ENCODE data around the gene DHDH.
"Not testable (repeated sequence)": the region's sequence is repeated elsewhere in the genome, so short reads cannot be mapped to it uniquely, and the experiment has no call there.

DHDH gene

DNA sequence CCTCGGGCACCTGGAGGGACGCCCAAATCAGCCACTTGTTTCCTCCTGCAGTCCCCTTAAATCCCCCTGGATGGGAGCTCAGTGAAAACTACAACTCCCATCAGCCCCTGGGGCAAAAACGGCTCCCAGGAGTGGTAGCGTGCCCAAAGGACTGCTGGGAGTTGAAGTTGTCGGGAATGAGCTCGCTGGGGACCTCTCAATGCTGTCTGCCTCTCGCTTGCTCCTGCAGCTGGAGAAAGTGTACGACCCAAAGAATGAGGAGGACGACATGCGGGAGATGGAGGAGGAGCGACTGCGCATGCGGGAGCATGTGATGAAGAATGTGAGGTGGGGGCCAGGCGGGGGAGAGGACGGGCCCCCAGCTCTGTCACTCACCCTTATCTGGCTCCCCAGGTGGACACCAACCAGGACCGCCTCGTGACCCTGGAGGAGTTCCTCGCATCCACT, 14.7 kb upstream of the DHDH start:
- DNase-seq: no peak

DNA sequence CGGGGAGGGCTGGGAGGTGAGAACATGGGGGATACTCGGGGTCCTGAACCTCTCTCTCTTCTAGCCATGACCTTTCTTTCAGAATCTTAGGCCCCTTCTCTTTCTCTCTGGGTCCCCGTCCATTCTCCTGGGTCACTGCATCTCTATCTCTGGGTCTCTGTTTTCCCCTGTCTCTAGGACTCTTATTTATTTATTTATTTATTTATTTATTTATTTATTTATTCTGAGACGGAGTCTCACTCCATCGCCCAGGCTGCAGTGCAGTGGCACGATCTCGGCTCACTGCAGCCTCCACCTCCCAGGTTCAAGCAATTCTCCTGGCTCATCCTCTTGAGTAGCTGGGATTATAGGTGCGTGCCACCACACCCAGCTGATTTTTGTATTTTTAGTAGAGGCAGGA, 14.2 kb upstream of the DHDH start:
- not testable (repeated sequence) for DNase-seq

DNA sequence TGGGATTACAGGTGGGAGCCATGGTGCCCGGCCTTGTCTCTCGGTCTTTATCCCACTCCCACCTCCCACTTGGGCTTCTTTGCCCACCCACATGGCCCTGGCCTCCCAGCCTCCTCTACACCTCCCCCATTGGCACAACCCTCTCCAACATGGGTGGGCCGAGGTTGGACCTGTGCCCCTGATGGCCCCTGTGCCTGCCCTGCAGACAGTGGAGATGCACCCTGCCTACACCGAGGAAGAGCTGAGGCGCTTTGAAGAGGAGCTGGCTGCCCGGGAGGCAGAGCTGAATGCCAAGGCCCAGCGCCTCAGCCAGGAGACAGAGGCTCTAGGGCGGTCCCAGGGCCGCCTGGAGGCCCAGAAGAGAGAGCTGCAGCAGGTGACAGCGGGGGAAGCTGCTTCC, 12.6 kb upstream of the DHDH start:
- no peak for DNase-seq

DNA sequence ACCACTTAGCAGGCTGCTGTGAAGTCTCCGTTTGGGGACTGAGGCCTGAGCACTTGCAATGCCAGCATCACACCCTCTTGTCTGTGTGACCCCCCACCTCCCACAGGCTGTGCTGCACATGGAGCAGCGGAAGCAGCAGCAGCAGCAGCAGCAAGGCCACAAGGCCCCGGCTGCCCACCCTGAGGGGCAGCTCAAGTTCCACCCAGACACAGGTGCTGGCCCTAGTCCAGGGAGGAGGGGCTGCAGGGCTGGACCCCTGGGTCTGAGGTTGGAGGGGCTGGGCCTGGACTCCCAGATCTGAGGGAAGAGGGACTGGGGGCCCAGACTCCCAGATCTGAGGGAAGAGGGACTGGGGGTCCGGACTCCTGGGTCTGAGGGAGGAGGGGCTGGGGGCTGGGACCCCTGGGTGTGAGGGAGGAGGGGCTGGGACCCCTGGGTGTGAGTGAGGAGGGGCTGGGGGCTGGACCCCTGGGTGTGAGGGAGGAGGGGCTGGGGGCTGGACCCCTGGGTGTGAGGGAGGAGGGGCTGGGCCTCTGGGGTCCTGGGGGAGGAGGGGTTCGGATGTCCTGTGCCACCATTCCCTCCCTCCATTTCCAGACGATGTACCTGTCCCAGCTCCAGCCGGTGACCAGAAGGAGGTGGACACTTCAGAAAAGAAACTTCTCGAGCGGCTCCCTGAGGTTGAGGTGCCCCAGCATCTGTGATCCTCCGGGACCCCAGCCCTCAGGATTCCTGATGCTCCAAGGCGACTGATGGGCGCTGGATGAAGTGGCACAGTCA, 11.6 kb upstream of the DHDH start:
- no peak for DNase-seq

DNA sequence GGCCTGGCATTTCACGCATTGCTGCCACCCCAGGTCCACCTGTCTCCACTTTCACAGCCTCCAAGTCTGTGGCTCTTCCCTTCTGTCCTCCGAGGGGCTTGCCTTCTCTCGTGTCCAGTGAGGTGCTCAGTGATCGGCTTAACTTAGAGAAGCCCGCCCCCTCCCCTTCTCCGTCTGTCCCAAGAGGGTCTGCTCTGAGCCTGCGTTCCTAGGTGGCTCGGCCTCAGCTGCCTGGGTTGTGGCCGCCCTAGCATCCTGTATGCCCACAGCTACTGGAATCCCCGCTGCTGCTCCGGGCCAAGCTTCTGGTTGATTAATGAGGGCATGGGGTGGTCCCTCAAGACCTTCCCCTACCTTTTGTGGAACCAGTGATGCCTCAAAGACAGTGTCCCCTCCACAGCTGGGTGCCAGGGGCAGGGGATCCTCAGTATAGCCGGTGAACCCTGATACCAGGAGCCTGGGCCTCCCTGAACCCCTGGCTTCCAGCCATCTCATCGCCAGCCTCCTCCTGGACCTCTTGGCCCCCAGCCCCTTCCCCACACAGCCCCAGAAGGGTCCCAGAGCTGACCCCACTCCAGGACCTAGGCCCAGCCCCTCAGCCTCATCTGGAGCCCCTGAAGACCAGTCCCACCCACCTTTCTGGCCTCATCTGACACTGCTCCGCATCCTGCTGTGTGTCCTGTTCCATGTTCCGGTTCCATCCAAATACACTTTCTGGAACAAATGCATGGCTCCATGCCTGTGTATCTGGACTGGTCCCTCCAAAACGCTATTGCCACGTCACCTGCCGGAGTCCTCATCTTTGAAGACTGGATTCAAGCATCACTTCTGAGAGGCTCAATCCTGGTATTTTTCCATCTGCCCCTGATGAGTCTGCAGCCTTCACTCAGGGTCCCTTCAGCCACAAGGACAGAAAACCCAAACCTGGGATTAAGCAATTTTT, 10.7 kb upstream of the DHDH start:
- no peak for DNase-seq

DNA sequence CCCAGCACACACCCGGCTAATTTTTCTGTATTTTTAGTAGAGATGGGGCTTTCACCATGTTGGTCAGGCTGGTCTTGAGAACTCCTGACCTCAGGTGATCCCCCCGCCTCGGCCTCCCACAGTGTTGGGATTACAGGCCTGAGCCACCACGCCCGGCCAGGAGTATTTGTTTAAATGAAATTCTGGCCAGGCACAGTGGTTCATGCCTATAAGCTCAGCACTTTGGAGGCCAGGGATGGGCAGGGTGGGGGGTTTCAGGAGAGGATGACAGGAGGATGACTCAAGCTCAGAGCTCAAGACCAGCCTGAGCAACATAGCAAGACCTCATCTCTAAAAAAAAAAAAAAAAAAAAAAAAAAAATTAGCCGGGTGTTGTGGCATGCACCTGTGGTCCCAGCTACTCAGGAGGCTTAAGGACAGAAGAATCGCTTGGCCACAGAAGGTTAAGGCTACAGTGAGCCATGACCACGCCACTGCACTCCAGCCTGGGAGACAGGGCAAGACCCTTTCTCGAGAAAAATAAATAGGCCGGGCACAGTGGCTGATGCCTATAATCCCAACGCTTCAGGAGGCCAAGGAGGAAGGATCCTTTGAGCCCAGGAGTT, 8.2 kb upstream of the DHDH start:
- DNase-seq: no peak

DNA sequence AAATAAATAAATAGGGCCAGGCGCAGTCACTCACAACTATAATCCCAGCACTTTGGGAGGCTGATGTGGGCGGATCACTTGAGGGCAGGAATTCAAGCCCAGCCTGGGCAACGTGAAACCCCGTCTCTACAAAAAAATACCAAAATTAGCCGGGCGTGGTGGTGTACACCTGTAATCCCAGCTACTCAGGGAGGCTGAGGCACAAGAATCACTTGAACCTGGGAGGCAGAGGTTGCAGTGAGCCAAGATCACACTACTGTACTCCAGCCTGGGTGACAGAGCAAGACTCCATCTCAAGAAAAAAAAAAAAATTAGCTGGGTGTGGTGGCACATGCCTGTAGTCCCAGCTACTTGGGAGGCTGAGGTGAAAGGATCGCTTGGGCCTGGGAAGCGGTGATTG, 7.6 kb upstream of the DHDH start:
- DNase-seq: not testable (repeated sequence)

DNA sequence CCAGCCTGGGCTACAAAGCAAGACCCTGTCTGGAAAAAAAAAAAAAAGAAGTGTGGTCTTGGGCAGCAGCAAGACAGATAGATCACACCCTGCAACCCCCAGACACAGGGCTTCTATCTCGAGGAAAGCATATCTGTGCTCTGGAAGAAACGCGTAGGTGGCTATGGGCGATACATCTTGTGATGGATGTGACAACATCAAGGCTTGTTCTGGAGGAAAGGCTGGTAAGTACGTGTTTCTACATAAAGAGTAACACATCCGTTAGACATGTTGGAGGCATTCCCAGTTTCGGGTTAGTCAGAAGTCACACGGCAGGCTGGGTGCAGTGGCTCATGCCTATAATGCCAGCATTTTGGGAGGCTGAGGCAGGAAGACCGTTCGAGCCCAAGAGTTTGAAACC, 6.6 kb upstream of the DHDH start:
- no peak for DNase-seq

DNA sequence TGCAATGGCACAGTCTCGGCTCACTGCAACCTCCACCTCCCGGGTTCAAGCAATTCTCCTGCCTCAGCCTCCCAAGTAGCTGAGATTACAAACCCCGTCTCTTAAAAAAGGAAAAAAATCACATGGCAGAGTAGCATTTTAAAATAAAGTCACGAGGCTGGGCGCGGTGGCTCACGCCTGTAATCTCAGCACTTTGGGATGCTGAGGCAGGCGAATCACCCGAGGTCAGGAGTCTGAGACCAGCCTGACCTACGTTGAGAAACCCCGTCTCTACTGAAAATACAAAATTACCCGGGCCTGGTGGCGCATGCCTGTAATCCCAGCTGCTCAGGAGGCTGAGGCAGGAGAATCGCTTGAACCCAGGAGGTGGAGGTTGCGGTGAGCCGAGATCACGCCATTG, 5.8 kb upstream of the DHDH start:
- DNase-seq: not testable (repeated sequence)

DNA sequence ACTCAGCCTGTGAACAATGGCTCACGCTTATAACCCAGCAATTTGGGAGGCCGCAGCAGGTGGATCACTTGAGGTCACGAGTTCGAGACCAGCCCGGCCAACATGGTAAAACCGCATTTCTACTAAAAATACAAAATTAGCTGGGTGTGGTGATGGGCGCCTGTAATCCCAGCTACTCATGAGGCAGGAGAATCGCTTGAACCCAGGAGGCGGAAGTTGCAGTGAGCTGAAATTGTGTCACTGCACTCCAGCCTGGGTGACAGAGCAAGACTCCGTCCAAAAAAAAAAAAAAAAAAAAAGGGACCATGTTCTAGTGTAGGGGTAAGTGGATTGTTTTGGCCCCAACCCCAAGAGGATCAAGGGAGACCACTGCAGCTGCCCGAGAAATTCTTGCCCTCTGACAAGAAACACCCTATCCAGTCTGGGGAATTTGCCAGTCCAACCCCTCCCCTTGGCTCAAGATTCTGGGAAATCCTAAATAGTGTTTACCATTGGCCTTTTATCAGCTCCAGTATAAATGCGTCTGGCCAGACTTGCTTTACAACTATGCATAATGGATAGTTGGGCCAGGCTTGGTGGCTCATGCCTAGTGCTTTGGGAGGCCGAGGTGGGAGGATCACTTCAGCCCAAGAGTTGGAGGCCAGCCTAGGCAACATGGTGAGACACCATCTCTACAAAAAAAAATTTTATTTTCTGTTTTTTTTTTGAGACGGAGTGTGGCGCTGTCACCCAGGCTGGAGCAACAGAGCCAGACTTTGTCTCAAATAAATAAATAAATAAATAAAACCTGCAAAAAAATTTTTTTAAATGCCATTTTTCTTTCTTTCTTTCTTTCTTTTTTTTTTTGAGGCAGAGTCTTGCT, 5.1 kb upstream of the DHDH start:
- DNase-seq: no peak

DNA sequence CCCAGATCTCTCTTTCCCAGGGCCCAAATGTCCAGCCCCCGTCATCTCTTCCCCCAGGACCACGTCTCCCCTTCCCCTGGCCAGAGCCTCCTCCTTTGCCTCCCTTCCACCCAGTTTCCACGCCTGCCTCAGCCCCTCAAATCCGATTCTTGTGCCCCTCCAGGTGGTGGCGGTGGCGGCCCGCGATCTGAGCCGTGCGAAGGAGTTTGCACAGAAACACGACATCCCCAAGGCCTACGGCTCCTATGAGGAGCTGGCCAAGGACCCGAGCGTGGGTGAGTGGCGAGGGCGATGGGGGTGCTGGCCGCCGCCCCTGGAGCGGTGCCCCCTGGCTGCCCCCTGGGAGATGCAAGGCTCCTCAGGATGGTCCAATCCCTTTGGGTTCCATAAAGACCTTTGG, 1.3 kb downstream of the DHDH start:
- DNase-seq: no peak

DNA sequence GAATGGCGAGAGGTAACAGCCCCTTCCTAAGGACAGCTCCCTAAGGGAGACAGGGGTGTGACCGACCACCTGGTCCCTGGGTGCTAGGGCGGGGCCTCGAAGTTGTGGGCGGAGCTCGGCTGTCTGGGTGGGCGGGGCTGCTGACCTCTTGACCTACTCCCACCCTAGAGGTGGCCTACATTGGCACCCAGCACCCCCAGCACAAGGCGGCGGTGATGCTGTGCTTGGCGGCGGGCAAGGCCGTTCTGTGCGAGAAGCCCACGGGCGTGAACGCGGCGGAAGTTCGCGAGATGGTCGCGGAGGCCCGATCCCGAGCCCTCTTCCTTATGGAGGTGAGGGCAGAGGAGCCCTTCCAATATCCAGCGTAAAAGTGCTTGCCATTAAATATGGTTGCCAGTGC, 2.4 kb downstream of the DHDH start:
- no peak for DNase-seq

DNA sequence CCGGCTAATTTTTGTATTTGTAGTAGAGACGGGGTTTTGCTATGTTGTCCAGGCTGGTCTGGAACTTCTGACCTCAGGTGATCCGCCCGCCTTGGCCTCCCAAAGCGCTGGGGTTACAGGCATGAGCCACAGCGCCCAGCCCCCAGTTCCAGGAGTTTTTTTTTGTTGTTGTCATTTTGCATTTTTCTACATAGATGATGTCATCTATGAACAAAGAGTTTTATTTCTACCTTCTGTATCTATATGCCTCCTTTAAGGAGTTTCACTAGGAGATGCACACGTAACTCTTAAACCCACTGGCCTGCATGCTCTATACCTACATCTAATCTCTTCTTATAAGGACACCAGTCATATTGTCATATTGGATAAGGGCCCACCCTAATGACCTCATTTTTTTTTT, 4.8 kb downstream of the DHDH start:
- DNase-seq: no peak

DNA sequence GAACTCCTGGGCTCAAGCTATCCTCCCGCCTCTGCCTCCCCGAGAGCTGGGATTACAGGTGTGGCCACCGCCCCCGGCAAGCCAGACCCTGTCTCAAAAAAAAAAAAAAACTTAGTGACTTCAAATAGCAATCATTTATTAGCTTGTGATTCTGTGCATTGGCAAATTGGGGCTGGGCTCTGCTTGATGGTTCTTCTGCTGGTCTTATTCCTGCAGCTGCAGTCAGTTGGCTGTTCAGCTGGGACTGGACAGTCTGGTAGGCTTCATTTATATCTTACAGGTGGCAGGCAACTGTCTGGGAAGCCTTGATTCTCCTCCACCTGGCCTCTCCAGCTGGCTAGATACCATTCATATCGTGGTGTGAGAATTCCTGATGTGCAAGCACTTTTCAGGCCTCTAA, 7.4 kb downstream of the DHDH start:
- no peak for DNase-seq

DNA sequence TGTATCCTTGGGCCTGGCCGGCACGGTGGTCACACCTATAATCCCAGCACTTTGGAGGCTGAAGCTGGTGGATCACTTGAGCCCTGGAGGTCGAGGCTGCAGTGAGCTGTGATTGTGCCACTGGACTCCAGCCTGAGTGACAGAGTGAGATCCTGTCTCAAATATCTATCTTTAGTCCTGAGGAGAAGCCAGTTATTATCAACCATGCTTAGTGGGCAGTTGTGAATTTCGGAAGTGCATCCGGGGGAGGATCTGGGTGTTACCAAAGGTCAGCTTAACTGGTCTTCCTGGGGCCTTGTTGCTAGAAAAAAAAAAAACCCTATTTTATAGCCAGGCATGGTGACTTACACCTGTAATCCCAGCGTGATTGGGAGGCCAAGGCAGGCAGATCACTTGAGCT, 9.6 kb downstream of the DHDH start:
- no peak for DNase-seq

DNA sequence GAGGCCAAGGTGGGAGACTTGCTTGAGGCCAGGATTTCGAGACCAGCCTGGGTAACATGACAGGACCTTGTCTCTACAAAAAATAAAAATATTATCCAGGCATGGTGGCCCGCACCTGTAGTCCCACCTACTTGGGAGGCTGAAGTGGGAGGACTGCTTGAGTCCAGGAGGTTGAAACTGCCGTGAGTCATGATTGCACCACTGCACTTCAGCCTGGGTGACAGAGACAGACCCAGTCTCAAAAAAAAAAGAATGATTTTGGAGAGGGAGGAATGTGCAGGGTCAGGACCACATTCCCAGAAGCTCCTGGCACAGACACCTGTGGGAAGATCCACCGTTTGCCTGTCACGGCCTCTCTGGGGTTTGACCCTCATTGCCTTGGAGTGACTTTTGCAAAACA, 11.9 kb downstream of the DHDH start:
- DNase-seq: no peak

DNA sequence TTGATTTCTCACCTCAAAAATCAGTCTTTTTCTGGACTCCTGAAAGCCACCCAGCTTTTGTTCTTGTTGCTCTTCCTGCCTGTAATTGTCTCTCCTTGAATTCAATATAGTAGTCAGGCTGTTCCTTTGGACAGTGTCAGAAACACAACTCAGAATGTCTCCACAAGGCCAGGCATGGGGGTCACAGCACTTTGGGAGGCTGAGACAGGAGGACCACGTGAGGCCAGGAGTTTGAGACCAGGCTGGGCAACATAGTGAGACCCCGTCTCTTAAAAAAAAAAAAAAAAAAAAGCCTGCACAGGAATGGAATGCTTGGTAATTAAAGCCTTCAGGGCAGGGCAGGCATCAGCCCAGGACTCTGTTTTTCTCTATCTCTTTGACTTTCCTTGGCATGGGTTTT, 12.3 kb downstream of the DHDH start:
- DNase-seq: no peak

DNA sequence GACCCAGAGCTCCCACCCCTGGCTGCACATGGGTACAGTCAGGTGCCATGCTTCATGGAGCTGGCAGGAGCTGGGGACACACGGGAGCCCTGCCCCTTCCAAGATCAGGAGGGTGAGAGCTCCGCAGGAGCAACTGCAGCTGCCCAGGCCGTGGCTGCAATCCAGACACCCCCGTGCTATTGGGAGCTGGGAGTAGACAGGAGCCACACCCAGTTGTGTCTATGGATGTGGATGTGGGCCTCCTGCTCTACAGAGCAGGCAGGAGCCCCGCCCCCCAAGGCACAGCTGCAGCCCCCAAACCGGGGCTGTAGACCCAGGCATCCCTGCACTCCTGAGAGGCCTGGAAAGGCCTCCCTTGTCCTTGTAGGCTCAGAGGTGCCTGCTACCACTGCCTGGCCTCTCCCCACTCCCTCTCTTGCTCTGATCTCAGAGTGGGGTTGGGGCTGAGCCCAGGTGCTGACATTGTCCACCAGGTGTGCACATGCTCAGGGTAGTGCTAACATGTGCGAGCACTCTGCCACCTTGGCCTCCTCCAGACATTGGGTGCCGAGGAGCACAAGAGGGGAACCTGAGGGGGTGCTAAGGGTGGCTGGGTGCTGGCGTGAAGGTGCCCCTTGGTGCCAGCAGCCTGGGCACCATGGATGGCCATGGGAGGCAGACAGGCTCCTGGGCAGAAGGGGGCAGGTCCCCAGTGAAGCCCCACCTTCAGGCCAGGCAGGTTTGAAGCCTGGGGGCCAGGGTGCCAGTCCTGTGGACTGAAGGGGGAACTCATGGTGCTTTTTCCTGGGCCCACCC, 13.2 kb downstream of the DHDH start:
- DNase-seq: no peak

DNA sequence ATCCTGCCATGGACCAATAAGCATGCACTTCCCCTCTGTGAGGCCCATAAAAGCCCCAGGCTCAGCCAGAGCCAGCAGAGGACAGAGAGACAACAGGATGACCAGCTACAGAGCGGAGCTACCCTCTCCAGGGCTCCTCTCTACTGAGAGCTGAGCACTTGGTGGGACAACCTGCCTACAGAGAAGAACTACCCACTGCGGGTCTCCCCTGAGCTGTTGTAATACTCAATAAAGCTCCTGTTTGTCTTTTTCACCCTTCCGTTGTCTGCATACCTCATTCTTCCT, 13.7 kb downstream of the DHDH start:
- DNase-seq: no peak

DNA sequence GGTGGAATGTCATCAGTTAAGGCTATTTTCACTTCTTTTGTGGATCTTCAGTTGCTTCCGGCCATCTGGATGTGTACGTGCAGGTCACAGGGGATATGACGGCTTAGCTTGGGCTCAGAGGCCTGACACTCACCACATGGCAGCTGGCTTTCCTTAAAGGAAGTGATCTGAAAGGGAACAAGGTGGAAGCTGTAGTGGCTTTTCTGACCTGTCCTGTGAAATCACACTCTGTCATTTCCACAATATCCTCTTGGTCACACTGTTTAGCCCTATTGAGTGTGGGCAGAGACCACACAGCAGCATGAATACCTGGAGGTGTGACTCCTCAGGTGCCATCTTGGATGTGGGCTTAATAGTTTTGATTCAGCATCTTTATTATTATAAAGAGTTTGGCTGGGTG, 16.7 kb downstream of the DHDH start:
- no peak for DNase-seq

DNA sequence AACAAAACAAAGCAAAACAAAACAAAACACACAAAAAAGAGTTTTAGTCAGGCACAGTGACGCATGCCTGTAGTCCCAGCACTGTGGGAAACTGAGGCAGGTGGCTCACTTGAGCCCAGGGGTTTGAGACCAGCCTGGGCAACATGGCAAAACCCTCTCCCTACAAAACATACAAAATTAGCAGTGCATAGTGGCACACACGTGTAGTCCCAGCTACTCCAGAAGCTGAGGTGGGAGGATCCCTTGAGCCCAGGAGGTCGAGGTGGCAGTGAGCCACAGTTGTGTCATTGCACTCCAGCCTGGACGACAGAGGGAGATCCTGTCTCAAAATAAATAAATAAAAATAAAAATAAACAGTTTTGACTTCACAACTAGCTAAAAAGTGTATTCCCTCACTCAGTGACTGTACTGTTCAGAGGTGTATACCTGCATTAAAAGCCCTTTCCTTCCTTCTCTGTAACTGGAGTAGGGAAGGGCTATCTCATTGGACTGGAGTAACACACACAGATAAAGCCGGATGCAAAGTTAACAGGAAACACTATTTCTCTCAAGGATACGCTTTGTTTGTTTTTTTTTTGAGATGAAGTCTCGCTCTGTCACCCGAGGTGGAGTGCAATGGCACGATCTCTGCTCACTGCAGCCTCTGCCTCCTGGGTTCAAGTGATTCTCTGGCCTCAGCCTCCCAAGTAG, 17.5 kb downstream of the DHDH start:
- DNase-seq: no peak

DNA sequence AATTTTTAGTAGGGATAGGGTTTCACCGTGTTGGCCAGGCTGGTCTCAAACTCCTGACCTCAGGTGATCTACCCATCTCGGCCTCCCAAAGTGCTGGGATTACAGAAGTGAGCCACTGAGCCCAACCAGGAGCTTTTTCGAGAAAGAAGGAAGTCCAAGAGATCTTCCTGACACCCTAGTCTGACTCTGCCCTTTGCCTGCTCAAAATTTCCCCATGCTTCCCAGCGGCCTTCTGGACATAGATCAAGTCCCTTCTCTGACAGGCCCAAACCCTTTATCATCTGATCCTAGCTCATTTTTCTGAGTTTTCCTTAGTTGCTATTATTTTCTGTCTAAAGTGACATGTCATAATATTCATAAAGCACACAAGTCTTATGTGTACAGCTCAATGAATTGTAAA, 19.6 kb downstream of the DHDH start:
- no peak for DNase-seq
